Measurements from ENCODE around the gene TGFB2.

Gene TGFB2

DNA sequence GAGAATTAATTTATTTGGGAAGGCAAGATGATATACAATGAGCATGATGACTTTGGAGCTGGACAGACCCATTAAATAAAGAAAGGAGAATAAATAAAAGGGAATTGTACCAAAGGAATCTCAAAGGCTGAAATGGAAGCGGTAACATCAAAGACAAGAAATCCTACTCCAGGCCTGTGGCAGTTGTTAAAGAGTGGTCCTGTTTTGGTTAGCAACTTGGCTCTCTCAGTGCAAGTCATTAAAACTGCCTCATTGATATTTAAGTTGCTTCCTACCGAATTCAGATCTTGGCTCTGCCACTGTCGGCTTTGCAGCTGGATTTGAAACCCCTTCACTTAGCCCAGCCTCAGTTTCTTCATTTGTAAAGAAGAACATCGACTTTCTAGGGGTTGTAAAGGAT lies 10.1 kb downstream of the TGFB2 start:
- TF ChIP-seq, protein P1, sequence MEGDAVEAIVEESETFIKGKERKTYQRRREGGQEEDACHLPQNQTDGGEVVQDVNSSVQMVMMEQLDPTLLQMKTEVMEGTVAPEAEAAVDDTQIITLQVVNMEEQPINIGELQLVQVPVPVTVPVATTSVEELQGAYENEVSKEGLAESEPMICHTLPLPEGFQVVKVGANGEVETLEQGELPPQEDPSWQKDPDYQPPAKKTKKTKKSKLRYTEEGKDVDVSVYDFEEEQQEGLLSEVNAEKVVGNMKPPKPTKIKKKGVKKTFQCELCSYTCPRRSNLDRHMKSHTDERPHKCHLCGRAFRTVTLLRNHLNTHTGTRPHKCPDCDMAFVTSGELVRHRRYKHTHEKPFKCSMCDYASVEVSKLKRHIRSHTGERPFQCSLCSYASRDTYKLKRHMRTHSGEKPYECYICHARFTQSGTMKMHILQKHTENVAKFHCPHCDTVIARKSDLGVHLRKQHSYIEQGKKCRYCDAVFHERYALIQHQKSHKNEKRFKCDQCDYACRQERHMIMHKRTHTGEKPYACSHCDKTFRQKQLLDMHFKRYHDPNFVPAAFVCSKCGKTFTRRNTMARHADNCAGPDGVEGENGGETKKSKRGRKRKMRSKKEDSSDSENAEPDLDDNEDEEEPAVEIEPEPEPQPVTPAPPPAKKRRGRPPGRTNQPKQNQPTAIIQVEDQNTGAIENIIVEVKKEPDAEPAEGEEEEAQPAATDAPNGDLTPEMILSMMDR (IDR thresholded peaks at IDR 0.05), result no peak

DNA sequence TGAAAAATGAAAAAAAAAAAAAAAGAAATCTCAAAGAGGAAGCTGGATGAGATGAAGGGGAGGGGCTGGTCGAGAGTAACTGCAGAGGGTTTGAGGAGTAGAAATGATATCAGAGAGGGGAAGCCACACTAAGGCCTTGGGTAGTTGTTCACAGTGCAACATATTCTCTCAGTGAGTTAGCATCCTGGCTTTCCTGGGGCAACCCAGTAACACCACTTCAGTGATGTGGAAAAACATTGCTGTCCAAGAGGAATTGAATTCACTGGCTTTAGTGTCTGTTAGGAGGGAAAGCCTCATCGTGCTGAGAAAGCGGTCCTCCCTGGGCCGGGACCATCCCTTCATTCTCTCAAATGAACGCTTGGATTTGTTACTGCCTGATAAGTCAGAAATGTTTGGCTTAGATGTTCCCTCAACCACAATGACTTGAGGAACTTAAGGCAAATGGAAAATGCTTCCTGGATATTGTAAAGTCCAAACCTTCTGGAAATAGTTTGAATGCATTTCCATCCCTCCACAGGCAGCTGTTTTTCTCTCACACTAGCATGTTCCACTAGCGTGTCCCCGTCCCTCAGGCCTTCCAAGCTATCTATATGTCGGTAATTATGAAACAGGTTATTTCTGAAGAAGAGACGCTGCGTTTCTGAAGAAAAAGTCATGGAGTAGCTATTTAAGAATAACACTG lies 12.2 kb downstream of the TGFB2 start:
- TF ChIP-seq, protein P1 (IDR thresholded peaks at IDR 0.05), result no peak

DNA sequence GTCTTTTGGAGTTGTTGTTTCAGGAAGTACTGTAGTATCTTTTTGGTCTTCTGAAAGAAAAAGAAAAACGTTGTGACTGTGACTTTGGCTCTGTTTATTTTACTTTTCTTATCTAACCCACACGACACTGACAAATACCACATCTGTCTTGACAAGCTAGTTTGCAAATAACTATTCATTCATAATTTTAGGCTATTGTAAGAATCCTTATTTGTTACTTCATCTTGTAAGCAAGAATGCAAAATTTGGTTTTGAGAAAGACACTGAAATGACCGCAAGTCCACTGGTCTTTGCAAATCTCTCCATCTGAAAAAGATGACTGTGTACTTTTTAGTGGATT lies 12.7 kb downstream of the TGFB2 start:
- TF ChIP-seq, protein P1 (IDR thresholded peaks at IDR 0.05), result no peak

DNA sequence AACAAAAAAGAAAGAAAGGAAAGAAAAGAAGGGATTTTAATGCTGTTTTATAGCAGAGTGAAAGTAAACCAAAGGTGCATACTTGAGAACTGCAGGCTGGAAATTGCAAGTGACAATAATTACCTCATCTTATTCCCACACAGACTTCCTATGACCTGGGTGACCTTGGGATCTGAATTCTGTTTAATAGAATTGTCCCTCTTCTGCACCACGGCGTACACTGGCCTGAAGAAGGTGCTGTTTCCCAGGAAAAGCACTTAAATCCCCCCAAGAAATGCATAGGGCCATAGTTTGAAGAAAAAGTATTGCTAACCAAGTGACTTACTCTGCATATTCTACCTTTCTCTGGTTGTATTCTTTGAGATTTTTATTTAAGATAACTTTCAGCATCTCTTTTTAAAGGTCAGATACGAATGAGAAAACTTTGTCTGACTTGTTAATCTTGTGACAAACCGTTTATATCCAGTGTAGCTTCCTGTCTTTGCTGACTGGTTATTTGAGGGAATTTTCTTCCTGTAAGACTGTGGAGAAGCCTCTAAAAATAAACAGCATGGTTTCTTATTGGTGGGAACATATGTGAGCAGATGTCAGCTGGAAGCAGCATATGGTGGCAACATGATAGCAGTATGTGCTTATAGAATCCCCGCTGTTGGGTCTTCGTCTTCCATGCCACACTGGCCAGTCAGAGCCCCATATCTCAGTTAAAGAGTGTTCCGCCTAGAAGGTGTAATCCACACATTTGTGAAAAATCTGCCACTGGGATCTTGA lies 16.3 kb downstream of the TGFB2 start:
- TF ChIP-seq, protein P1 (IDR thresholded peaks at IDR 0.05), result peak; percentile 33; the same call in 1 of the 2 replicates

DNA sequence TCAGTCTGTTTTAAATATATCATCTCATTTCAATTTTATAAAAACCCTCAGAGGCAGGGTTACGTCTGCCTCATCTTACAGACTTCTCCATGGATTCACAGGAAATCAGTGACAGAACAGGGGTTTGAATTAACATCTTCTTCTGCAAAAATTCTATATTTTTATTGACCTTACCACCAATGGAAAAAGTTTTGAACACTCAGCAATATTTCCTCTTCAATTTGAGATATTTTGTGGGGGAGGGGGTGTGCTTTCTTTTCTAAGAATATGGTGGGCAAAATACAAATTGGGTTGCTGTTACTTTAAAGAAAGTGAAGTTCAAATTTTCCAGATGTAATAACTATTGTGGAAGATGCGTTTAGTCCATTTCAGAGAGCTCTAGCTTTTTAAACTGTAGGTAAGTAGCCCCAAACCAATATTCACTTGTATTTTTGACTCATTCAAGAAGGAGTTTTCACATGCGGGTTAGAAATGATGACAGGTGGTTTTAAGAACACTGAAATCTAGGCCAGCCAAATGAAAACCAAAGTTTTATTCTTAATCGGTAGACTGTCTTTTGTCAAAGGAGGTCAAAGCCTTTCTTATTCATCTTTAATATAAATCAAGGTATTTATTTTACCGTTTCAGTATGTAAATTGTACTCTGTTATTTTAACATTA lies 17.4 kb downstream of the TGFB2 start:
- TF ChIP-seq, protein P1 (IDR thresholded peaks at IDR 0.05), result no peak

DNA sequence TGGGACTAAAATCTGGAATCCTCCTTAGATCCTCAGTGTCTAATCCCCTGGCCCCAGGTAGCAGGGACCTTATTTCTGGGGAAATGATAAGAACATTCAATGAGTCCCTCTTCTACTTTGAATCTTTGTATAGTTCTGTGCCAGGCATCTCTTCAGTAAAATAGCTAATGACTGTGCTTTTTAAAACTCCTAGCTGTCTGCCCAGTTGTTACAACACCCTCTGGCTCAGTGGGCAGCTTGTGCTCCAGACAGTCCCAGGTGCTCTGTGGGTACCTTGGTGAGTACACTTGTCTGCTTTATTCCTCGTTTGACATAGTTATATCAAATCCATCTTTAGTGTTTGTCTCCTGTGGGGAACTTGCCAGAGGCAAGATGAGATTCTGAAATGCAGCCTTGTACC lies 18.0 kb downstream of the TGFB2 start:
- TF ChIP-seq, protein P1 (IDR thresholded peaks at IDR 0.05), result no peak

DNA sequence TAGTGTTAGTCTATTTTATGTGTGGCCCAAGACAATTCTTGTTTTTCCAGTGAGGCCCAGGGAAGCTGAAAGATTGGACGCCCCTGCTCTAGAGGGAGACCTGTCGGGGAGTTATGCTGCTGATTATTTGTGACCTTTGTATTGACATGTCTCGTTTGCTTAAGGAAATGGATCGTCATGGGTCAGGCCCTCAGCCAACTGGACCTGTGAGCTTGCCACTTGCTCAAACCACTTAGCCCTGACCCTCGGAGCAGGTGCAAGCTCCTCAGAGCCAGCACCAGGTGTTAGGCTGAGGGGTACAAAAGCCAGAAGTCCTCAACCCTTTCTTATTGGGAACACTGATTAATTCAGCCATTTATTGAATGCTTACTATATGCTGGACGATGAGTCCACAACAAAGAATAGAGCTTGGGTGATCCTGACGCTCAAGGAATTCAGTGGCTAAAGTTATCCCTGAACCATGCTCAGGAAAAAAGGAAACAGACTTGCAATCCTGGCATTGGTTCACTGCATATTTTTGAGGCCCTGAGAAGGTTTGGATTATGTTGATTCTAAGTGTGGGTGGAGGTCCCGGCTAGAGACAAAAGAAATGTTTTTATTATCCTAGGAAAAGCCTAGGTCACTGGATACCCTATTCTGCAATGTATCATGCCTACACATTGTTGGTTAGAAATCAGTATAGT lies 19.0 kb downstream of the TGFB2 start:
- TF ChIP-seq, protein P1 (IDR thresholded peaks at IDR 0.05), result no peak

Data from LNCAP (cell line).